ENCODE data around the gene MYH11.
"Not testable (repeated sequence)": the region's sequence is repeated elsewhere in the genome, so short reads cannot be mapped to it uniquely, and the experiment has no call there.

The MYH11 gene

DNA sequence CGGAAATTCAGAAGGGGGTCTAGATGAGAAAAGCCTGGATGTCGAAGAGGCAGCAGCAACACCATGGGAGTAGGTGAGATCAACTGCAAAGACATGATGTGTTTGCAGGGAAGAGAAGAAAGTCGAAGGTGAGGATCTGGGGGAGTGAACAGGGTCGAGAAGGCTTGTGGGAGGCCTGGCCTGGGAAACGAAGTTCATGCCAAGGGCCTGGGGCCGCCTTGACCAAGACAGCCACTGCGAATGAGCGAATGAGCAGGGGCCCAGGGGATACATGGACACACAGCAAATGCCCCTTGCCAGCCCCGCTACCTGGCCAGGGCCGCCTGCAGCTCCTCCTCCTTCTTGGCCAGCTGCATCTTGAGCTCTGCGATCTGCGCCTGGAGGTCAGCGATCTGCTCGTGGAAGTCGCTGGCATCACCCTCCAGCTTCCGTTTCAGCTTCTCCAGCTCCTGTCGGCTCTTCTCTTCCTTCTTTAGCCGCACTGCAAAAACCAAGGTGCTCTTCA is 119.6 kb downstream of the MYH11 start:
- no peak overlapping the region for H3K4me3 ChIP-seq (ENCODE audit: low read depth, low read length)
- TF ChIP-seq, protein P1, sequence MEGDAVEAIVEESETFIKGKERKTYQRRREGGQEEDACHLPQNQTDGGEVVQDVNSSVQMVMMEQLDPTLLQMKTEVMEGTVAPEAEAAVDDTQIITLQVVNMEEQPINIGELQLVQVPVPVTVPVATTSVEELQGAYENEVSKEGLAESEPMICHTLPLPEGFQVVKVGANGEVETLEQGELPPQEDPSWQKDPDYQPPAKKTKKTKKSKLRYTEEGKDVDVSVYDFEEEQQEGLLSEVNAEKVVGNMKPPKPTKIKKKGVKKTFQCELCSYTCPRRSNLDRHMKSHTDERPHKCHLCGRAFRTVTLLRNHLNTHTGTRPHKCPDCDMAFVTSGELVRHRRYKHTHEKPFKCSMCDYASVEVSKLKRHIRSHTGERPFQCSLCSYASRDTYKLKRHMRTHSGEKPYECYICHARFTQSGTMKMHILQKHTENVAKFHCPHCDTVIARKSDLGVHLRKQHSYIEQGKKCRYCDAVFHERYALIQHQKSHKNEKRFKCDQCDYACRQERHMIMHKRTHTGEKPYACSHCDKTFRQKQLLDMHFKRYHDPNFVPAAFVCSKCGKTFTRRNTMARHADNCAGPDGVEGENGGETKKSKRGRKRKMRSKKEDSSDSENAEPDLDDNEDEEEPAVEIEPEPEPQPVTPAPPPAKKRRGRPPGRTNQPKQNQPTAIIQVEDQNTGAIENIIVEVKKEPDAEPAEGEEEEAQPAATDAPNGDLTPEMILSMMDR (IDR thresholded peaks at IDR 0.05; ENCODE audit: borderline replicate concordance, insufficient read depth, low read depth, low read length), result no peak

DNA sequence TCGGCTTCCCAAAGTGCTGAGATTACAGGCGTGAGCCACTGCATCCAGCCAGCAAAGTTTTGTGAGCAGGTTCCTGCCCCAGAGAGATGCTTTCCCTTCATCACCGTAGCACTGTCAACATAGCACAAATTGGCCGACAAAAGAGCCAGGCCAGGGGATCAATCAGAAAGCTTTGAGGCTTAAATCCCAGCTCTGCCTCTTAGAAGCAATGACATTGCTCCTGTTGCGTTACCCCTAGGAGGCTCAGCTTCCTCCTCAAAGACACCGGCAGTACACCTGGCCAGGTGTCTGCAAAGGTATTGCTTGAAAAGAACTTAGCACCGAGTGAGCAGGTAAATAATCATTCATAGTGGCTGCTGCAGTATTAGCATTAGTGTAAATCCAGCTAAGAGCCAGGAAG is 120.3 kb downstream of the MYH11 start:
- TF ChIP-seq, protein P1 (IDR thresholded peaks at IDR 0.05; ENCODE audit: borderline replicate concordance, insufficient read depth, low read depth, low read length), result no peak
- H3K4me3 ChIP-seq (ENCODE audit: low read depth, low read length), result no peak overlapping the region

DNA sequence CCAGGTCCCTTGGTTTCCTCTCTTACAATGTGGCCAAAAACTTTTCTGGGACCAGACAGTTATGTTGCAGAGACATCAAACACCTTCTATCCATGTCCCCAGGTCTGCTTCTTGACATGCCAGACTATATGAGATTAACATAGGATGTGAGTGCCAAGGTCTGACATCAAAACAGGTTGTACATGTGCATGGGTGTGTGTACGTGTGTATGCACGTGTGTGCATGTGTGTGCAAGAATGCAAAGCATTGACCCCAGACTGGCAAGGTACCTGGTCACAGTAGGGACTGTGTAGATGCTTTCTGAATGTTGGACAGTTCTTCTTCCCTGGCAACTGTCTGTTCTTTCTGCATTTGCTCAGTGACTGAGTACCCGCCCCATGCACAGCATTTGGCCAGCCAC is 121.2 kb downstream of the MYH11 start:
- no peak overlapping the region for H3K4me3 ChIP-seq (ENCODE audit: low read depth, low read length)
- TF ChIP-seq, protein P1 (IDR thresholded peaks at IDR 0.05; ENCODE audit: borderline replicate concordance, insufficient read depth, low read depth, low read length), result no peak

DNA sequence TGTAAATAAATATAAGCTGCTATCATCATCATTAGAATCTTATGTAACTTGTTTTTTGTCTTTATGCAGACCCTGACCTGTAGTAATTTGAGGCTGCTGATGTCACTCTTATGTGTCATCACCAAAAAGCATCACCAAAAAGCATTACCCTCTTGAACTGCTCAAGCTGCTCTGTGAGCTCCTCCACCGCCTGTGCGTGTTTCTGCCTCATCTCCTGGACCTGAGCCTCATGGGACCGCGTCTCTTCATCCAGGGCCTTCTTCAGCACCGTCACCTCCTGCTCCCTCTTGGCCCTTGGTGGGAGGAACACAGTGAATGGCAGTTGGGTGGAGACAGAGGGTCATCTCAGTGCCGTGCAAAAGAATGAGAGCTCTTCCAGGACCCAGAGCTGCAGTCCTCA is 124.4 kb downstream of the MYH11 start:
- TF ChIP-seq, protein P1 (IDR thresholded peaks at IDR 0.05; ENCODE audit: borderline replicate concordance, insufficient read depth, low read depth, low read length), result no peak
- H3K4me3 ChIP-seq (ENCODE audit: low read depth, low read length), result no peak overlapping the region

GRCh38 chr16:15729152-15729551 is 127.7 kb downstream of the MYH11 start:
- TF ChIP-seq, protein P1 (IDR thresholded peaks at IDR 0.05; ENCODE audit: borderline replicate concordance, insufficient read depth, low read depth, low read length), result no peak

GRCh38 chr16:15727697-15728096 is 129.1 kb downstream of the MYH11 start:
- not testable (repeated sequence) for H3K4me3 ChIP-seq (ENCODE audit: low read depth, low read length)

More at GRCh38 chr16:15729152-15729551, 127.7 kb downstream of the MYH11 start:
- no peak overlapping the region for H3K4me3 ChIP-seq (ENCODE audit: low read depth, low read length)

GRCh38 chr16:15726715-15727114 is 130.1 kb downstream of the MYH11 start:
- H3K4me3 ChIP-seq (ENCODE audit: low read depth, low read length), result no peak overlapping the region
- TF ChIP-seq, protein P1 (IDR thresholded peaks at IDR 0.05; ENCODE audit: borderline replicate concordance, insufficient read depth, low read depth, low read length), result no peak

All from GM12875 (cell line).